ENCODE results near the gene KRT74. TPM values are rescaled to one million over a fixed set of nuclear protein-coding genes. Genes with fewer than 3 reads are reported as not detected.

The KRT74 gene
- total RNA-seq, 1 experiment from 2014 or later, result not detected

DNA sequence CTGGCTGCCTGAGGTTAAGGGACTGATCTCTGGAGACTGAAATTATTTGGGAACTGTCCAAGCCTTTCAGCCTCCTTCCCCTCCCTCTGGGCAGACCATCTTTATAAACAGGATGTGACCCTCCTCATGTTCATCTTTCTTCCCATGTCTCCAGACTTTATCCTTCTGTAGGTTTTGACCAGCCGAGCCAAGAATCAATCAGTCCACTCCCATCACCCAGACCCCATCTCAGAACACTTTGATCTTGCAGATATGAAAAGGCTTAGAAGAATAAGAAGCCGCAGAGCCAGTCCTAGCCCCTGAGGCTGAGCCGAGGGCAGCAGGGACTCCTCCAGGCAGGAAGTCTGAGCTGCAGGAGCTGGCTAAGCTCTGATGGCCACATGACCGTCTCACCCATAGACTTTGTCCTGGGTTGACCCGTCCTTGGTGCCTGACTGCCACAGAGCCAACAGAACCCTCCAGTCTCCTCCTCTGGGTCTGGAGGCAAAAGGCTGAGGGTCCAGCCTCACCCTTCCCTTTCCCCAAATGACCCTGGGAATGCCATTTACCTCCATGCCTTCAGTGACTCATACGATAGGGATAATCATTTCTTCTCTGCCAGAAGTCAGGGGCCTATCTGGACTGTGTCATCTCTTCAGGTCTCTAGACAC is 22.3 kb downstream of the KRT74 start:
- Histone ChIP-seq H3K9me3 (ENCODE audit: control insufficient read depth, insufficient read depth, low read depth, low read length) (no peaks in the 10 kb centered on the region), H3K4me1 (ENCODE audit: control insufficient read depth, insufficient read depth, low read length) (no peaks in the 10 kb centered on the region), H3K4me3 (ENCODE audit: low read depth in 2 of 2, low read length in 2 of 2) (no peak overlapping the region), H3K27ac (ENCODE audit: low read length) (no peak overlapping the region), H3K27me3 (ENCODE audit: control insufficient read depth, insufficient read depth, low read length) (peaks cover 10% of the 10 kb centered on the region), H3K36me3 (ENCODE audit: control insufficient read depth, insufficient read depth, low read length) (no peaks in the 10 kb centered on the region)
- BruUV-seq (replicated peaks), result no TSS peak
- no peak for ATAC-seq
- no peak for DNase-seq (ENCODE audit: low read depth, low spot score)
- in situ Hi-C loops (cut with HindIII; ENCODE audit: low pct_unique_long_range_greater_than_20kb, low sequenced_read_pairs) (no loop called here), intact Hi-C loops (cut with micrococcal nuclease; ENCODE audit: unreplicated experiment) (no loop called here)
- TF ChIP-seq SIN3A (IDR thresholded peaks at IDR 0.05; ENCODE audit: borderline replicate concordance, insufficient read depth, low read depth, low read length), result no peak
- TF ChIP-seq POLR2AphosphoS5 (IDR thresholded peaks at IDR 0.05; ENCODE audit: low read depth, low read length), result no peak
- TF ChIP-seq, protein P1, sequence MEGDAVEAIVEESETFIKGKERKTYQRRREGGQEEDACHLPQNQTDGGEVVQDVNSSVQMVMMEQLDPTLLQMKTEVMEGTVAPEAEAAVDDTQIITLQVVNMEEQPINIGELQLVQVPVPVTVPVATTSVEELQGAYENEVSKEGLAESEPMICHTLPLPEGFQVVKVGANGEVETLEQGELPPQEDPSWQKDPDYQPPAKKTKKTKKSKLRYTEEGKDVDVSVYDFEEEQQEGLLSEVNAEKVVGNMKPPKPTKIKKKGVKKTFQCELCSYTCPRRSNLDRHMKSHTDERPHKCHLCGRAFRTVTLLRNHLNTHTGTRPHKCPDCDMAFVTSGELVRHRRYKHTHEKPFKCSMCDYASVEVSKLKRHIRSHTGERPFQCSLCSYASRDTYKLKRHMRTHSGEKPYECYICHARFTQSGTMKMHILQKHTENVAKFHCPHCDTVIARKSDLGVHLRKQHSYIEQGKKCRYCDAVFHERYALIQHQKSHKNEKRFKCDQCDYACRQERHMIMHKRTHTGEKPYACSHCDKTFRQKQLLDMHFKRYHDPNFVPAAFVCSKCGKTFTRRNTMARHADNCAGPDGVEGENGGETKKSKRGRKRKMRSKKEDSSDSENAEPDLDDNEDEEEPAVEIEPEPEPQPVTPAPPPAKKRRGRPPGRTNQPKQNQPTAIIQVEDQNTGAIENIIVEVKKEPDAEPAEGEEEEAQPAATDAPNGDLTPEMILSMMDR (IDR thresholded peaks at IDR 0.05), result no peak
- TF ChIP-seq, protein P2, sequence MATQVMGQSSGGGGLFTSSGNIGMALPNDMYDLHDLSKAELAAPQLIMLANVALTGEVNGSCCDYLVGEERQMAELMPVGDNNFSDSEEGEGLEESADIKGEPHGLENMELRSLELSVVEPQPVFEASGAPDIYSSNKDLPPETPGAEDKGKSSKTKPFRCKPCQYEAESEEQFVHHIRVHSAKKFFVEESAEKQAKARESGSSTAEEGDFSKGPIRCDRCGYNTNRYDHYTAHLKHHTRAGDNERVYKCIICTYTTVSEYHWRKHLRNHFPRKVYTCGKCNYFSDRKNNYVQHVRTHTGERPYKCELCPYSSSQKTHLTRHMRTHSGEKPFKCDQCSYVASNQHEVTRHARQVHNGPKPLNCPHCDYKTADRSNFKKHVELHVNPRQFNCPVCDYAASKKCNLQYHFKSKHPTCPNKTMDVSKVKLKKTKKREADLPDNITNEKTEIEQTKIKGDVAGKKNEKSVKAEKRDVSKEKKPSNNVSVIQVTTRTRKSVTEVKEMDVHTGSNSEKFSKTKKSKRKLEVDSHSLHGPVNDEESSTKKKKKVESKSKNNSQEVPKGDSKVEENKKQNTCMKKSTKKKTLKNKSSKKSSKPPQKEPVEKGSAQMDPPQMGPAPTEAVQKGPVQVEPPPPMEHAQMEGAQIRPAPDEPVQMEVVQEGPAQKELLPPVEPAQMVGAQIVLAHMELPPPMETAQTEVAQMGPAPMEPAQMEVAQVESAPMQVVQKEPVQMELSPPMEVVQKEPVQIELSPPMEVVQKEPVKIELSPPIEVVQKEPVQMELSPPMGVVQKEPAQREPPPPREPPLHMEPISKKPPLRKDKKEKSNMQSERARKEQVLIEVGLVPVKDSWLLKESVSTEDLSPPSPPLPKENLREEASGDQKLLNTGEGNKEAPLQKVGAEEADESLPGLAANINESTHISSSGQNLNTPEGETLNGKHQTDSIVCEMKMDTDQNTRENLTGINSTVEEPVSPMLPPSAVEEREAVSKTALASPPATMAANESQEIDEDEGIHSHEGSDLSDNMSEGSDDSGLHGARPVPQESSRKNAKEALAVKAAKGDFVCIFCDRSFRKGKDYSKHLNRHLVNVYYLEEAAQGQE (IDR thresholded peaks at IDR 0.05; ENCODE audit: insufficient read depth in 1 of 2, low read depth in 2 of 2, low read length in 1 of 2), result no peak
- TF ChIP-seq TCF7L2 (IDR thresholded peaks at IDR 0.05; ENCODE audit: low read depth, low read length), result no peak
- ChIA-PET POLR2A (no interaction called here), CTCF (no interaction called here)

DNA sequence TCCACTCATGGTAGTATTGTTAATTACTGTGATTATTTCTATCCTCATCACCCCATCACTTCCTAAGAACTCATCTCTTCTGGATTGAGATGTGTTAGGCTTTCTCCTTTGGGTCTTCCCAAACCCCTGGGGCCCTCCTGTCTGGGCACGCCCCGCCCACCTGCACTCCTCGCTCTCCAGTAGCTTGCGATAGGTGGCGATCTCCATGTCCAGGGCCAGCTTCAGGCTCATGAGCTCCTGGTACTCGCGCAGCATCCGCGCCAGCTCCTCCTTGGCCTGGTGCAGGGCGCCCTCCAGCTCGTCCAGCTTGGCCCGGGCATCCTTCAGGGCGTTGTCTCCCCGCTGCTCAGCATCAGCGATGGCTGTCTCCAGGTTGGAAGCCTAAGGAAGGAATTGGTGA is 27.5 kb downstream of the KRT74 start:
- H3K4me3 ChIP-seq (ENCODE audit: low read depth in 2 of 2, low read length in 2 of 2), result no peak overlapping the region

More for the DNA sequence above, 27.5 kb downstream of the KRT74 start:
- DNase-seq (ENCODE audit: low read depth, low spot score) (no peak), ATAC-seq (no peak)
- intact Hi-C loops (cut with micrococcal nuclease; ENCODE audit: unreplicated experiment), result no loop called here
- H3K4me1 ChIP-seq (ENCODE audit: control insufficient read depth, insufficient read depth, low read length), result no peaks in the 10 kb centered on the region
- no TSS peak for BruUV-seq (replicated peaks)
- ChIA-PET POLR2A (no interaction called here), CTCF (no interaction called here)
- H3K36me3 ChIP-seq (ENCODE audit: control insufficient read depth, insufficient read depth, low read length), result no peaks in the 10 kb centered on the region
- peaks cover 6% of the 10 kb centered on the region for H3K27me3 ChIP-seq (ENCODE audit: control insufficient read depth, insufficient read depth, low read length)
- H3K9me3 ChIP-seq (ENCODE audit: control insufficient read depth, insufficient read depth, low read depth, low read length), result no peaks in the 10 kb centered on the region
- in situ Hi-C loops (cut with HindIII; ENCODE audit: low pct_unique_long_range_greater_than_20kb, low sequenced_read_pairs), result no loop called here
- H3K27ac ChIP-seq (ENCODE audit: low read length), result no peak overlapping the region
- TF ChIP-seq, protein P2 (IDR thresholded peaks at IDR 0.05; ENCODE audit: insufficient read depth in 1 of 2, low read depth in 2 of 2, low read length in 1 of 2), result no peak
- TF ChIP-seq POLR2AphosphoS5 (IDR thresholded peaks at IDR 0.05; ENCODE audit: low read depth, low read length) (no peak), SIN3A (IDR thresholded peaks at IDR 0.05; ENCODE audit: borderline replicate concordance, insufficient read depth, low read depth, low read length) (no peak), TCF7L2 (IDR thresholded peaks at IDR 0.05; ENCODE audit: low read depth, low read length) (no peak)
- TF ChIP-seq, protein P1 (IDR thresholded peaks at IDR 0.05), result no peak
